ENCODE data around the gene ANKRD23. TPM values are rescaled to one million over a fixed set of nuclear protein-coding genes. Genes with fewer than 3 reads are reported as not detected.
"Not testable (repeated sequence)": the region's sequence is repeated elsewhere in the genome, so short reads cannot be mapped to it uniquely, and the experiment has no call there.

The ANKRD23 gene
- total RNA-seq: 1 to 10 TPM; 1.4 to 4.4 (median 1.8) TPM

- ATAC-seq (ENCODE audit: low FRiP score) (no peak), DNase-seq (ENCODE audit: low spot score) (no peak)
- TF ChIP-seq CTCF (IDR thresholded peaks at IDR 0.05): no peak
These were observed at the start of gene ANKRD23 for GRCh38 chr2:96843538-96844268. Gene ANKRD23 (minus strand): TSS chr2:96844021. CDS start chr2:96843992, 29 bp downstream.

- DNase-seq (ENCODE audit: low spot score) (no peak), ATAC-seq (ENCODE audit: low FRiP score) (no peak)
- TF ChIP-seq CTCF (IDR thresholded peaks at IDR 0.05): no peak
These were observed 47.9 kb upstream of the ANKRD23 start for GRCh38 chr2:96891591-96892333.

- no peak for TF ChIP-seq CTCF (IDR thresholded peaks at IDR 0.05)
- no peak for DNase-seq (ENCODE audit: low spot score)
- ATAC-seq (ENCODE audit: low FRiP score): no peak
These were observed 47.0 kb upstream of the ANKRD23 start for GRCh38 chr2:96890726-96891385.

GRCh38 chr2:96890252-96890651 is 46.4 kb upstream of the ANKRD23 start:
- no peak for DNase-seq (ENCODE audit: low spot score)
- TF ChIP-seq CTCF (IDR thresholded peaks at IDR 0.05): no peak
- ATAC-seq (ENCODE audit: low FRiP score): no peak

GRCh38 chr2:96889502-96889901 is 45.7 kb upstream of the ANKRD23 start:
- DNase-seq (ENCODE audit: low spot score); ATAC-seq (ENCODE audit: low FRiP score): not testable (repeated sequence)

GRCh38 chr2:96888072-96889011 is 44.5 kb upstream of the ANKRD23 start:
- DNase-seq (ENCODE audit: low spot score): no peak
- ATAC-seq (ENCODE audit: low FRiP score): no peak
- no peak for TF ChIP-seq CTCF (IDR thresholded peaks at IDR 0.05)

All from omental fat pad (tissue), 4 donors.